ENCODE results near the gene TTC28.

DNA sequence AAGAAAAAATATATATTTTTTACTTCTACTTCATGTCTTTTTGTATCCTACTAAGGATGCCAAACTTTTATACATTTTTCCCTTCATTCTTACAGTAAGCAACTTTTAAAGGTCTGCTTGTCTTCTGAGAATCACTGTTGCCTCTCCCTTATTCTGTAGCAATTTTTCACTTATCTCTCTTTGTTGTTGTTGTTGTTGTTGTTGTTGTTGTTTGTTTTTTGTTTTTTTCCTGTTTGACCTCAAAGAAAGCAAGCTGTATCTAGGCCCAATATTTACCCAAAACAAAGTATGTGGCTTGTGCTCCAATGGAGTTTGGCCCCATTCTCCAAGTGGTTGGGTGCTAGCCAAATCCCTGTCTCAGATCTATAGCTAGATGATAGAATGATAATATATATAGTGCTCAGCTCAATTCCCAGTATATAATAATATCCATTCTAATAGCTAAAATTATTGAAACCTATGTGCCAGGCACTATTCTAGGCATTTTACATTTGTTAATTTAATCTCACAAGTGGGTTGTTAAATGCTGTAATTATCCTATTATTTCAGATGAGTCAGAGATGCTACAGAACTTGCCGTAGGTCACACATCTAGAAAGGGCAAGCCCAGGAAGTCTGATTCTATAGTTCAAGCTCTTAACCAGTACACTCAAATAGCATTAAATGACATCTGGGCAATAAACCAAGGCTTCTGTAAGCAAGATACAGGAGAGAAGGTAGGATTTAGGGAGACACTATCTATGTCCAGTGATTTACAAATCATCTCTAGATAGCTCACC lies 555.5 kb downstream of the TTC28 start:
- TF ChIP-seq, protein P1, sequence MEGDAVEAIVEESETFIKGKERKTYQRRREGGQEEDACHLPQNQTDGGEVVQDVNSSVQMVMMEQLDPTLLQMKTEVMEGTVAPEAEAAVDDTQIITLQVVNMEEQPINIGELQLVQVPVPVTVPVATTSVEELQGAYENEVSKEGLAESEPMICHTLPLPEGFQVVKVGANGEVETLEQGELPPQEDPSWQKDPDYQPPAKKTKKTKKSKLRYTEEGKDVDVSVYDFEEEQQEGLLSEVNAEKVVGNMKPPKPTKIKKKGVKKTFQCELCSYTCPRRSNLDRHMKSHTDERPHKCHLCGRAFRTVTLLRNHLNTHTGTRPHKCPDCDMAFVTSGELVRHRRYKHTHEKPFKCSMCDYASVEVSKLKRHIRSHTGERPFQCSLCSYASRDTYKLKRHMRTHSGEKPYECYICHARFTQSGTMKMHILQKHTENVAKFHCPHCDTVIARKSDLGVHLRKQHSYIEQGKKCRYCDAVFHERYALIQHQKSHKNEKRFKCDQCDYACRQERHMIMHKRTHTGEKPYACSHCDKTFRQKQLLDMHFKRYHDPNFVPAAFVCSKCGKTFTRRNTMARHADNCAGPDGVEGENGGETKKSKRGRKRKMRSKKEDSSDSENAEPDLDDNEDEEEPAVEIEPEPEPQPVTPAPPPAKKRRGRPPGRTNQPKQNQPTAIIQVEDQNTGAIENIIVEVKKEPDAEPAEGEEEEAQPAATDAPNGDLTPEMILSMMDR (IDR thresholded peaks at IDR 0.05), result no peak
- TF ChIP-seq POLR2A (IDR thresholded peaks at IDR 0.05), result no peak

Measured in heart left ventricle (tissue), 13 donors.